Parathyroid adenoma (tissue), 2 donors: ENCODE data around the gene ACSS3.

ENCODE experiments used
- H2AFZ ChIP-seq: fragments of 300-600 bp; sonication (generic); one replicate; pipeline ENCODE4 v1.7.0; 2017; ENCODE audit warnings: antibody characterized with exemption, mild to moderate bottlenecking
- H3K27ac ChIP-seq: fragments of 300-600 bp; sonication (generic); one replicate; pipeline ENCODE4 v1.7.0; 2017
- H3K27me3 ChIP-seq: fragments of 300-600 bp; sonication (generic); one replicate; pipeline ENCODE4 v1.7.0; 2017; ENCODE audit warnings: low read length; ENCODE audit not compliant: control insufficient read depth, insufficient read depth
- H3K36me3 ChIP-seq: fragments of 300-600 bp; sonication (generic); one replicate; pipeline ENCODE4 v1.7.0; 2017; ENCODE audit warnings: low read length; ENCODE audit not compliant: control insufficient read depth, insufficient read depth
- H3K4me1 ChIP-seq: fragments of 300-600 bp; sonication (generic); one replicate; pipeline ENCODE4 v1.7.0; 2017; ENCODE audit warnings: control low read depth
- H3K4me2 ChIP-seq: fragments of 300-600 bp; sonication (generic); one replicate; pipeline ENCODE4 v1.7.0; 2017; ENCODE audit warnings: low read length
- H3K4me3 ChIP-seq: fragments of 300-600 bp; sonication (generic); one replicate; pipeline ENCODE4 v1.7.0; 2017; ENCODE audit warnings: low read depth, low read length
- H3K79me2 ChIP-seq: fragments of 300-600 bp; sonication (generic); one replicate; pipeline ENCODE4 v1.7.0; 2017; ENCODE audit warnings: control low read depth
- H3K9ac ChIP-seq: fragments of 300-600 bp; sonication (generic); one replicate; pipeline ENCODE4 v1.7.0; 2017; ENCODE audit warnings: mild to moderate bottlenecking
- H3K9me3 ChIP-seq: fragments of 300-600 bp; sonication (generic); one replicate; pipeline ENCODE4 v1.7.0; 2017; ENCODE audit warnings: low read length; ENCODE audit not compliant: control insufficient read depth
- CTCF ChIP-seq: fragments of 300-600 bp; sonication (generic); IDR thresholded peaks from one replicate; pipeline ENCODE4 v1.7.0; 2017; ENCODE audit warnings: antibody characterized with exemption, mild to moderate bottlenecking
- donor health status: primary hyperparathyroidism.

Gene ACSS3

DNA sequence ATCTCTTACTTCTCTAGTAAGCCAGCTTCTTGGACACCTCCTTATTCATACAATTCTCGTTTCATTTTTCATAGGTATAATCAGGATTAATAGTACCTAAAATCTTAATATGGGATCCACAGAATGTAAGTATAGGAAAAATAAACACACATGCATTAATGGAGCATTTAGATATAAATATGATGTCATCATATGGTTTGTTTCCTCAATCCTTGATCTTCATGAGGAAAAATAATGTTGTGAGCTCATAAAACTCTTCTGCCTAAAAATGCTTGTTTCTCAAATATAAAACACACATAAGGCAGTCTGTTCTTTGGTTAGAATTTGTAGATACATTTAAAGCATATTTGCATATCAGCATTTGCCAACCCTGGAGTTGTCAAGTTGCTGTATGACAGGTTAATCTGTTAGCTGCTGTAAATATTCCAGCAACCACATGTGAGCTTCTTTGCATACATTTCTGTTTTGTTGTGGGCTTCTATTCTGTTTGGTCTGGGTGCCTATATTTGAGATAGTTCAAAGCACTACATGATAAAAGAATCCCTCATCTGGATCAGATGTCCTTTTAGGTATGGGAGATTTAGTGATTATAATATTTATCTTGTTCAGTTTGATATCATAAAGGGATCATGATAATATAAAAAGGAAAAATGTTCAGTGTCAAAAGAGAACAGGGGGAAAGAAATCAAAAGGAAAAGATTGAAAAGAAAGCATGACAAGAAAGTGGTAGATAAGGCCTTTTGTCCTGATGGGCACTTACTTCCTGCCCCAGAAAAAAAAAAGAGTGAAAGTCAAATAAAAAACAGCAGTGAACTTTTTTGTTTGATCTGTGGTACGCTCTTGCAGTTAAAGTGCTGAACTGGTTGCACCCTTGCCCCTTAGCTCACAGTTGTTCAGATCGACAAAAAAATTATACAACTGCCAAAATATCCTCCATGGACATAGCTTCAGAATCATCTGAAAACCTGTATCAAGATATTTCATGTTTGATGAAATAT, 68.6 kb downstream of the ACSS3 start:
- H3K4me1 ChIP-seq = no peaks in the 10 kb centered on the region
- no peaks in the 10 kb centered on the region for H3K79me2 ChIP-seq
- no peak overlapping the region for H3K27ac ChIP-seq
- TF ChIP-seq CTCF = no peak
- no peaks in the 10 kb centered on the region for H3K36me3 ChIP-seq
- H3K4me2 ChIP-seq = no peak overlapping the region
- no peaks in the 10 kb centered on the region for H3K9me3 ChIP-seq
- H3K4me3 ChIP-seq = no peak overlapping the region
- no peaks in the 10 kb centered on the region for H3K27me3 ChIP-seq
- no peak overlapping the region for H3K9ac ChIP-seq
- H2AFZ ChIP-seq = no peak overlapping the region

GRCh38 chr12:81147292-81147919, 69.5 kb downstream of the ACSS3 start:
- TF ChIP-seq CTCF = no peak
- H3K79me2 ChIP-seq = no peaks in the 10 kb centered on the region
- no peaks in the 10 kb centered on the region for H3K27me3 ChIP-seq
- H3K9me3 ChIP-seq = no peaks in the 10 kb centered on the region
- H3K4me1 ChIP-seq = no peaks in the 10 kb centered on the region
- H3K36me3 ChIP-seq = no peaks in the 10 kb centered on the region
- no peak overlapping the region for H3K9ac ChIP-seq
- H2AFZ ChIP-seq = no peak overlapping the region
- no peak overlapping the region for H3K27ac ChIP-seq
- H3K4me2 ChIP-seq = no peak overlapping the region
- H3K4me3 ChIP-seq = no peak overlapping the region

- TF ChIP-seq CTCF = no peak
- Histone ChIP-seq H3K4me1 (no peaks in the 10 kb centered on the region), H3K4me3 (no peak overlapping the region), H3K4me2 (no peak overlapping the region), H3K79me2 (no peaks in the 10 kb centered on the region), H3K27ac (no peak overlapping the region), H3K9me3 (no peaks in the 10 kb centered on the region), H3K36me3 (no peaks in the 10 kb centered on the region), H3K27me3 (no peaks in the 10 kb centered on the region), H3K9ac (no peak overlapping the region), H2AFZ (no peak overlapping the region)
These were observed 72.5 kb downstream of the ACSS3 start for GRCh38 chr12:81150382-81150781.

DNA sequence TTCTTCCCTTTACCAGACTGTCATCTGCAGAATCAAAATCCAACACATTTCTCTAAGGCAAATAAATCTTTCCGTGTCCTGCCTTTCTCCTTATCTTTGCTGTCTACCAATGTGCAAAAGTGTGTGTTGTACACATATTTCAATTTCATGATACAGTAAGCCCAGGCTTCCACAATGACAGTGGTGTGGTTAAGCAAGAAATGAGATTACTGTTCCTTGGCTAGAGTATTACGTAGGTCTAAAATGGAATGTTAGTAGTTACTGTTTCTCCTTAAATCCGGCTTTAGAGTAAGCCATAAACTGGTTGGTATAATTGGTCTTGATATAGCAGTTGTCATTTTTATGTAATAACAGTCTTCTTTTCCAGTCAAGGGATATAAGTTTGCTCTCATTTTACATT, 82.0 kb downstream of the ACSS3 start:
- no peaks in the 10 kb centered on the region for H3K36me3 ChIP-seq
- H3K9me3 ChIP-seq = no peaks in the 10 kb centered on the region
- no peaks in the 10 kb centered on the region for H3K27me3 ChIP-seq
- no peak overlapping the region for H3K27ac ChIP-seq
- H3K4me2 ChIP-seq = no peak overlapping the region
- no peaks in the 10 kb centered on the region for H3K79me2 ChIP-seq
- no peaks in the 10 kb centered on the region for H3K4me1 ChIP-seq
- no peak overlapping the region for H3K9ac ChIP-seq
- no peak for TF ChIP-seq CTCF
- H2AFZ ChIP-seq = no peak overlapping the region
- H3K4me3 ChIP-seq = no peak overlapping the region
